ENCODE data around the gene ETV6.

The ETV6 gene

DNA sequence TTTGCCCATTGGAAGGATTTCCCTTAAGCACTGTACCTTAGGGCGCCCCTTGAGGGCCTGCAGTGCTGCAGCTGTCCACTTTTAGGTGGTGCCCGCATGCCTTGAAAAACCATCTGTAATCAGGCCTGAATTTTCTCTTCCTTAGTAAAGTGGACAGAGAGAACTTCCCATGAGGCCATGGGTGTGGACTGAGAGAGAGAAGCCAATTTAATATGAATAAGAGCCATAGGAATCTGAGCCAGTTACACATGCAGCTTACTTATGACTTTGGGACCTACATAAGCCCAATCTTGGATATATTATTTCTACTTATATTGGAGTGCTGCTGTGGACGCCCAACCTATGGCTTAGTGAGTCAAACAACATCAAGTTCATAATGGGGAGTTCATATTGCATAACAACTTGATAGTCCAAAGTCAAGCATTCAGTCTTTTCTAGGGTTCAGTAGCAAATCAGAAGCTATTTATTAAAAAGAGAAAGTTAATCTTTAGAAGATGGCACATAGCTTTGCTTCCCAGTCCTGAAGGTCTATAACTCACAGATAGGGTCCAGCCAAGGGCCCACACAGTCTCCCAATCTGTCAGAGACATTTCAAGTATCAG, 11.1 kb upstream of the ETV6 start:
- no peak for DNase-seq
- in situ Hi-C loops (cut with HindIII; ENCODE audit: low pct_ligation_motif_present, low pct_unique_long_range_greater_than_20kb, low sequenced_read_pairs) = no loop called here

DNA sequence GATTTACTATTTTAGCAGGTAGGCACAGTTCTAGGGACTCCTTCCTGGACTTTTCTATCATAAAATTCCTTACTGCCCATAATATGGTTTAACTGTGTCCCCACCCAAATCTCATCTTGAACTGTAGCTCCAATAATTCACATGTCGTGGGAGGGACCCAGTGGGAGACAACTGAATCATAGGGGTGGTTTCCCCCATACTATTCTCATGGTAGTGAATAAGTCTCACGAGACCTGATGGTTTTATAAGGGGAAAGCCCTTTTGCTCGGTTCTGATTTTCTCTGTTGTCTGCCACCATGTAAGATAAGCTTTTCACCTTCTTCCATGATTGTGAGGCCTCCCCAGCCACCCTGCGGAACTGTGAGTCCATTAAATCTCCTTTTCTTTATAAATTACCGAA, 10.0 kb upstream of the ETV6 start:
- in situ Hi-C loops (cut with HindIII; ENCODE audit: low pct_ligation_motif_present, low pct_unique_long_range_greater_than_20kb, low sequenced_read_pairs) = no loop called here

GRCh38 chr12:11641522-11641921, 8.0 kb upstream of the ETV6 start:
- DNase-seq = no peak
- in situ Hi-C loops (cut with HindIII; ENCODE audit: low pct_ligation_motif_present, low pct_unique_long_range_greater_than_20kb, low sequenced_read_pairs) = no loop called here

More for the DNA sequence above, 10.0 kb upstream of the ETV6 start:
- no peak for DNase-seq

DNA sequence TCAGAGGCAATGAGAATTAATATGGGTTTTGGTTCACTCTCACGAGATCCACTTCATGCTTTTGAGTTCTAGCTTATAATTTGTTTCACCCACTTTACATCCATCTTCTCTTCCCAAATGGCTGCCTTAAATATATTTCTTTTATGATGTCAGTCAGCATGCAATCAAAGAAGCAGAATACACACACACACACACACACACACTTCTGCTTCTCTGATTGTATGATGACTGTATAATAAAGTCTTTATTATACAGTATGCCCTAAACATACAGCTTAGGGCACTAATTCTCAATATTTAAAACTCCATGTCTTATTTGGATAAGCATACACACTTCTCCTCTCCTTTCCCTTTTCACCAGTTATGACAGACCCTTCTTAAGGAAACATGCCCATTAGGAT, 6.7 kb upstream of the ETV6 start:
- in situ Hi-C loops (cut with HindIII; ENCODE audit: low pct_ligation_motif_present, low pct_unique_long_range_greater_than_20kb, low sequenced_read_pairs) = no loop called here
- DNase-seq = no peak

DNA sequence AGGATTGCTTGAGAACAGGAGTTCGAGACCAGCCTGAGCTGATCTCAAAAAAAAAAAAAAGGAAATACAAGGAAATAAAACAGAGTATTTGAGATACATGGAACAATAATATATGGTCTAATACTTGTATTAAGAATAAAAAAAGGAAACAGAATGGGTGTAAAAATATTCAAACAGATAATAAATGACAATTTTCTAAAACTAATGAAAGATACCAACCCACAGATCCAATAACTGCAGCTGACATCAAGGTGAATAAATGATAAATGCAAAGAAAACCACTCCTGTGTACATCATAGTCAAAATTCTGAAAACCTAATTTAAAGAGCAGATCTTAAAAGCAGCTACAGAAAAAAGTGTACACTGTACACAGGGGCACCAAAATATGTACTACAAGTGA, 4.1 kb upstream of the ETV6 start:
- in situ Hi-C loops (cut with HindIII; ENCODE audit: low pct_ligation_motif_present, low pct_unique_long_range_greater_than_20kb, low sequenced_read_pairs) = no loop called here
- DNase-seq = no peak

- DNase-seq = peak; percentile 91
- in situ Hi-C loops (cut with HindIII; ENCODE audit: low pct_ligation_motif_present, low pct_unique_long_range_greater_than_20kb, low sequenced_read_pairs) = no loop called here
These were observed 711 bp upstream of the ETV6 start for GRCh38 chr12:11648514-11649412.

GRCh38 chr12:11650286-11651281, 1.1 kb downstream of the ETV6 start:
- in situ Hi-C loops (cut with HindIII; ENCODE audit: low pct_ligation_motif_present, low pct_unique_long_range_greater_than_20kb, low sequenced_read_pairs) = no loop called here
- DNase-seq = peak; percentile 42

DNA sequence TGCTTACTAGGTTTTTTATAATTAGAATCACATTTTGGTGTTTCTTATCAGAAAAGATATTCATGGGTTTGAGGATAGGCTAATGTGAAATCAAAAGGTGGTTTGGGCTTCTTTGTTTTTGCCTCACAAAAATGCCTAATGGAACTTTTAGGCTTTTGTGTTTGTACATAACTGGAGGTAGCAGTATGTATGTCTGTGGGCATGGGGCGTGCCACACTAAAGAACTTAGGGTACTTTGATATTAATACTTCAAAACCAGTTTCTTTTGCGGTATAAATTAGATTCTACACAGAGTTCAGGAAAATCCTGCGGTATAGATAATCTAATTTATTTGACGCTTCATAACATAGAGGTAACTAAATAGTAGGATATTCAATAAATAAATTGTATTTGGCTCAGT, 1.9 kb downstream of the ETV6 start:
- in situ Hi-C loops (cut with HindIII; ENCODE audit: low pct_ligation_motif_present, low pct_unique_long_range_greater_than_20kb, low sequenced_read_pairs) = no loop called here
- no peak for DNase-seq

GRCh38 chr12:11651785-11652184, 2.3 kb downstream of the ETV6 start:
- in situ Hi-C loops (cut with HindIII; ENCODE audit: low pct_ligation_motif_present, low pct_unique_long_range_greater_than_20kb, low sequenced_read_pairs) = no loop called here
- no peak for DNase-seq

- peak; percentile 33 for DNase-seq
- in situ Hi-C loops (cut with HindIII; ENCODE audit: low pct_ligation_motif_present, low pct_unique_long_range_greater_than_20kb, low sequenced_read_pairs) = no loop called here
These were observed 3.0 kb downstream of the ETV6 start for GRCh38 chr12:11652351-11653040.

DNA sequence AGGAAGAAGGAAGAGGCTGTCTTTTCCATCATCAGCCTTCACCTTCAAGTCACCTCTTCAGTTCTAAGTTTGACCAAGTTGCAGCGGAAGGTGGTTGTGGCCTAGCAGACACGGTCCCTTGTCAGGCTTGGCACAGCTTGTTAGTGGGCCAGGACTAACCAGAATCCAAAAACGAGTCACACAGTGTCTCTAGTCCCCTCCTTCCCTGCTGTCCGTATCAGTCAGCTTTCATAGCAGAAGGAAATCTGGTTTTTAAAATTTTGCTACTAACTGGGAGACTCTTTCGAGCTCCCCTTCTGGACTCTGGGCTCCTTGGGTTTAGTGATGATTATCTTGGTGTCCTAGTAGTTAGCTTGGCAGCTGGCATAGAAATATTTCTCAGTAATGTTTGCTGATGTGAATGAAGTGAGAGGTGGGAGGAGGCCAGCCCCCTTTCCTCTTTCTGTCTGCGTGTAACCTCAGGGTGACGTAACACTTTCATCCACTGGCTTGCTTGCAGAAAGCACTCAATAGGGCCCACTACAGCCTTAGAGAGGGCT, 3.8 kb downstream of the ETV6 start:
- no peak for DNase-seq
- in situ Hi-C loops (cut with HindIII; ENCODE audit: low pct_ligation_motif_present, low pct_unique_long_range_greater_than_20kb, low sequenced_read_pairs) = no loop called here

DNA sequence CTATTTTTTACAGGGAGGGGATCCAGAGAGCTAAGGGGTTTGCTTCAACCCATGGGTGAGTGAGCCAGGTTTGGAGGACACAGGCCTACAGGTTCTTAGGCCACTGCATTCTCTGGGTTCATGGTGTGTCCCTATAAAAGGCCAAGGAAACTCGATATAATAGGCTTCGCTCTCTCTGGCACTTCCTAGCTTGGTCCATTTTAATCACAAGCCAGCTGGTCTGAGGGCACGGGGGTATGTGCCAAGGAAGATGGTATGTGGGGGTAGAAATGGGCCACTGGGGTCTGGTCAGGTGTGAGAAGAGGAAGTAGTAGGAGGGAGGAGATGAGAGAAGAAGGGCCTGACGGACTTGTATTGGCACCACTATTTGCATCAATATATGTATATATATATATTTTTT, 4.9 kb downstream of the ETV6 start:
- DNase-seq = no peak
- in situ Hi-C loops (cut with HindIII; ENCODE audit: low pct_ligation_motif_present, low pct_unique_long_range_greater_than_20kb, low sequenced_read_pairs) = no loop called here

DNA sequence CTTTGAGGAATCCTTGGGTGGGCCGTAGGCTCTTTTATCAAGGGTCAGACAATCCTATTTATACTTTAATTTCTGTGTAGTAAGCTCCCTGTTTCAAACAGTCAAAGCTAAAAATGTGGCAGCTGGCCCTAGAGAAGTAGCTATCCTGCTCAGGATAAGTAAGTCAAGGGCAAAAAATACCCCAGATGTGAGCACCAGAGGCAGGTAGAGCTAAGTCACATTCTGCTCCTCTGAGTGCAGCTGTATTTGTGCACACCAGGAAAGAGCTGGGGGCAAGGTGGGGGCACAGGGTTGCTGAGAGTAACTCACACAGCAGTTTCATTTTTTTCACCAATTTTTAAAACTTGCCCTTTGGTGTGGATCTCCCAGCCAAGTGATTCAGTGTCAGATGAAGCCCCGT, 5.3 kb downstream of the ETV6 start:
- in situ Hi-C loops (cut with HindIII; ENCODE audit: low pct_ligation_motif_present, low pct_unique_long_range_greater_than_20kb, low sequenced_read_pairs) = no loop called here
- no peak for DNase-seq

GRCh38 chr12:11655842-11656241, 6.4 kb downstream of the ETV6 start:
- in situ Hi-C loops (cut with HindIII; ENCODE audit: low pct_ligation_motif_present, low pct_unique_long_range_greater_than_20kb, low sequenced_read_pairs) = no loop called here
- no peak for DNase-seq

GRCh38 chr12:11656550-11656949, 7.1 kb downstream of the ETV6 start:
- in situ Hi-C loops (cut with HindIII; ENCODE audit: low pct_ligation_motif_present, low pct_unique_long_range_greater_than_20kb, low sequenced_read_pairs) = no loop called here
- no peak for DNase-seq

DNA sequence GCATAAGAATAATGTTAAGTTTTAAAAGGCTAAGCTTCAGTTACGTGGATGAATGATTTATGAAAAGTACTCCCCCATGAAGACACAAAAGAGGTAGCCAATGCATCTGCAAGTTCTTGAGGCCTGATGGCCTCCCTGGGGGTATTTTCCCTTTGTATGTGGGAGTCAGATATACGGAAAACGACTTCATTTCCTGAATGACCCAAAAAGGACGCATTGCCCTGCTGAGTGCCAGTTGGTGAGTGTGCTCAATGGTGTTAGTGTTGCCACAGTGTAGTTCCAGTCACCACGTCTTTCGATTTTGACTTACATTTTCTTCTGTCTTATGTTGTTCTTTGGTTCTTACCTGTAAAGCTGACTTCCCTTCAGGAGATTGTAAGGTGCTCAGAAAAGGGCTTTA, 8.0 kb downstream of the ETV6 start:
- DNase-seq = no peak
- in situ Hi-C loops (cut with HindIII; ENCODE audit: low pct_ligation_motif_present, low pct_unique_long_range_greater_than_20kb, low sequenced_read_pairs) = no loop called here

DNA sequence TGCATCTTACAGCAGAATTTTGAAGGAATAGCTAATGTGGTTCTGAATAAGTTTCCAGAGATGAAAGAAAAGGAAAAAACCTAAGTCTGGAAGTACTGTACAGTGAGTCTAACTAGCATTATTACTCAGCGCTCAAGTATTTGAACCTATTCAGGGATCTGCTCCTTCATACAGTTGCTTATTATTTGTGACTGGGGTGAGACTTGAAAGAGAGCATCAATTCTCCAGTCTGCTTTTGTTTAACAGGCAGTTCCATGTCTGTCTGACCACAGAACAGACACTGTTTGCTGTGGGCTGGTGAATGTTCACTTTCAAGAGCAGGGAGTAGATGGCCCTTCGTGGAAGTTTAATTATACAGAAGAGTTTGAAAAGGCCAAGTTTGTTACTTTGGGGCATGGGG, 9.3 kb downstream of the ETV6 start:
- in situ Hi-C loops (cut with HindIII; ENCODE audit: low pct_ligation_motif_present, low pct_unique_long_range_greater_than_20kb, low sequenced_read_pairs) = no loop called here
- DNase-seq = peak; percentile 75

GRCh38 chr12:11660624-11661023, 11.2 kb downstream of the ETV6 start:
- in situ Hi-C loops (cut with HindIII; ENCODE audit: low pct_ligation_motif_present, low pct_unique_long_range_greater_than_20kb, low sequenced_read_pairs) = no loop called here
- DNase-seq = no peak

All from ACHN (cell line).